ENCODE data around the gene MYO9B. TPM values are rescaled to one million over a fixed set of nuclear protein-coding genes. Genes with fewer than 3 reads are reported as not detected.

The MYO9B gene
- total and polyA plus RNA-seq, 11 donors, result 24.2 to 89.4 (median 31.3) TPM

DNA sequence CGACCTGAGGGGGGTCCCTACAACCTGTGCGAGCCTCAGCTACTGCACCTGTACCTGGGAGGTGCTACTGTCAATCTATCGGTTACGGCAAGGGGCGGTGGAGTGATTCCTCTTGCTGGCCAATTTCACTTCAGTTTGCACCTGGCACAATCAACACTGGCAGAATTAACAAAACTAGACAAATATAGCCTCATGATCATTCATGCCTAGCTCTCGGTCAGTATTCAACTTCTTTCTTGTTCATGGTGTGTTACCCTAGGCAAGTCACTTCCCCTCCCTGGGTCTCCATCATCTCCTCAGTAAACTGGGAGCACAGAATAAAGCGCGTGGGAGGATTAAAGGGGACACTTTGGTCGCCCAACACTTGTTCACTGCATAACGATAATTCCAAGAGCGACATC, 943 bp upstream of the MYO9B start:
- ATAC-seq (no peak), DNase-seq (no peak)
- intact Hi-C loops (cut with DNase I), result loop anchor here in 7 of 10 donors (1.0 to 10.0 kb wide), 8 partner anchors 61 to 190 kb away; partner anchors contain the start of genes OCEL1 (in 2 of the 7), BABAM1 (in 1 of the 7), USE1 (in 1 of the 7) and USHBP1 (in 1 of the 7)
- 9 to 20% (median 16%) methylated on average over 7 to 11 of the region's 11 CpGs for WGBS, 4 donors
- Histone ChIP-seq H3K9me3 (no peaks in the 10 kb centered on the region), H3K36me3 (peaks cover 0 to 22% (median 0%) of the 10 kb centered on the region in 9 donors), H3K4me3 (peak overlapping the region; percentile 47 to 92 (median 74)), H3K4me1 (peaks cover 0 to 61% (median 38%) of the 10 kb centered on the region in 12 donors), H3K27me3 (no peaks in the 10 kb centered on the region), H3K27ac (peak overlapping the region in 11 of 12 donors; percentile 60 to 91 (median 71))
- no peak for TF ChIP-seq POLR2A (IDR thresholded peaks at IDR 0.05)
- TF ChIP-seq, protein P1, sequence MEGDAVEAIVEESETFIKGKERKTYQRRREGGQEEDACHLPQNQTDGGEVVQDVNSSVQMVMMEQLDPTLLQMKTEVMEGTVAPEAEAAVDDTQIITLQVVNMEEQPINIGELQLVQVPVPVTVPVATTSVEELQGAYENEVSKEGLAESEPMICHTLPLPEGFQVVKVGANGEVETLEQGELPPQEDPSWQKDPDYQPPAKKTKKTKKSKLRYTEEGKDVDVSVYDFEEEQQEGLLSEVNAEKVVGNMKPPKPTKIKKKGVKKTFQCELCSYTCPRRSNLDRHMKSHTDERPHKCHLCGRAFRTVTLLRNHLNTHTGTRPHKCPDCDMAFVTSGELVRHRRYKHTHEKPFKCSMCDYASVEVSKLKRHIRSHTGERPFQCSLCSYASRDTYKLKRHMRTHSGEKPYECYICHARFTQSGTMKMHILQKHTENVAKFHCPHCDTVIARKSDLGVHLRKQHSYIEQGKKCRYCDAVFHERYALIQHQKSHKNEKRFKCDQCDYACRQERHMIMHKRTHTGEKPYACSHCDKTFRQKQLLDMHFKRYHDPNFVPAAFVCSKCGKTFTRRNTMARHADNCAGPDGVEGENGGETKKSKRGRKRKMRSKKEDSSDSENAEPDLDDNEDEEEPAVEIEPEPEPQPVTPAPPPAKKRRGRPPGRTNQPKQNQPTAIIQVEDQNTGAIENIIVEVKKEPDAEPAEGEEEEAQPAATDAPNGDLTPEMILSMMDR (IDR thresholded peaks at IDR 0.05), result no peak

DNA sequence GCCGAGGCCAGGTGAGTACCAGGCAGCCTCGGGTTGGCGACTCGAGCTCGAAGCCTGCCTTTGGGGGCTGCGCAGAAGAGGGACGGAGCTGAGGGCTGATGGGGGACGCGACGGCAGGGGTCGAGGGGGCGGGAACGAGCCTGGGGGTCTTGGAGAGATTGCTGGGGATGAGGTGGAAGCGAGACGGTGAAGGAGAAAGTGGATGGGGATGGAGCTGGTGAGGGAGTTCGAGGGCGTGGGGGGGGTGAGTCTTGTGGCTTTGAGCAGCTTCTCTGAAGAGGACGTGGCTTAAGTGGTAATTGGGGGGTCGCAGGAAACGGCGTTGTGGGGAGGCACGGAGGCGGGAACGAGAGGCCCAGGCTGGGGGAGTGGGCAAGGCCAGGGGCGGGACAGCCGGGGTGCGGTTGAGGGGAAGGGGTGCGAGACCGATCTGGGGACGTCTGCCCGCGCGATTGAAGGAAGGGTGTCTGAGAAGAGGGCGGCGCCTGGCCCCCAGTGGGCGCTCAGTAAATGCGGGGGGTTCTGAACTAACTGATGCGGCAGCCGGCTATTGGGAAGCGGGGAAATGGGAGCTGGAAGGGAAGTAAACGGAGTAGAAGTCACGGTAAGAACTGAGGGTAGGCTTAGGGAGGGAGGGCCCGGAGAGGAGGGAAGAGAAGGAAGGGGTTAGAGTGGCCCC, 426 bp downstream of the MYO9B start:
- Histone ChIP-seq H3K4me3 (peak overlapping the region; percentile 41 to 92 (median 70)), H3K27ac (peak overlapping the region in 11 of 12 donors; percentile 64 to 90 (median 81)), H3K27me3 (no peaks in the 10 kb centered on the region), H3K9me3 (no peaks in the 10 kb centered on the region), H3K36me3 (peaks cover 0 to 15% (median 0%) of the 10 kb centered on the region in 9 donors), H3K4me1 (peaks cover 0 to 64% (median 41%) of the 10 kb centered on the region in 12 donors)
- peak; percentile 42 to 73 (median 48) for DNase-seq
- 0 to 1% (median 0%) methylated on average over 43 of the region's 43 CpGs for WGBS, 4 donors
- TF ChIP-seq, protein P1 (IDR thresholded peaks at IDR 0.05), result no peak
- TF ChIP-seq POLR2A (IDR thresholded peaks at IDR 0.05), result peak in 1 of 2 donors; percentile 4
- intact Hi-C loops (cut with DNase I), result loop anchor here in 8 of 10 donors (1.0 to 10.0 kb wide), 9 partner anchors 59 to 189 kb away; partner anchors contain the start of genes OCEL1 (in 2 of the 8), BABAM1 (in 1 of the 8), USE1 (in 1 of the 8) and USHBP1 (in 1 of the 8)
- ATAC-seq, result no peak

DNA sequence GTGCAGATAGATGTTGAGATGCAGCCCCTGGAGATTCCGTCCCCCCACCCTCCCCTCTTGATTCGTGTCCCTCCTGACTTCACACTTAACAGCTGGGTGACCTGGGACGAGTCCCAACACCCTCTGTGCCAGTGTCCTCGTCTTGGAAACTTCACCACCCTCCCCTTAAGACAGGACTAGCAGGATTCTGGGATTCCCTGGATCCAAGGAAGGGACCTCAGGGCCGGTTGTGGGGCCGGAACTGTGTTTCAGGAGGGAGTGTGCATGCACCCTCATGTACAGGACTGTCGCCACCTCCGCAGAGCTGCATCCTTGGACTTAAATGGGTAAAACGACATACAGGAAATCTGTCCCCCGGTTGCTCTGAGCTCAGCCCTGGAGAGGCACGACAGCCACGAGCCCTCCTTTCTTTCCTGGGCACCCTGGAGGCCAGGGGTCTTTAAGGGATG, 990 bp downstream of the MYO9B start:
- DNase-seq, result peak in 1 of 5 donors; percentile 43
- Histone ChIP-seq H3K27me3 (no peaks in the 10 kb centered on the region), H3K9me3 (no peaks in the 10 kb centered on the region), H3K36me3 (peaks cover 0 to 10% (median 0%) of the 10 kb centered on the region in 9 donors), H3K4me3 (peak overlapping the region; percentile 41 to 92 (median 70)), H3K27ac (peak overlapping the region in 11 of 12 donors; percentile 64 to 90 (median 81)), H3K4me1 (peaks cover 0 to 70% (median 43%) of the 10 kb centered on the region in 12 donors)
- no peak for ATAC-seq
- TF ChIP-seq, protein P1 (IDR thresholded peaks at IDR 0.05), result no peak
- no peak for TF ChIP-seq POLR2A (IDR thresholded peaks at IDR 0.05)
- WGBS, 4 donors, result 3 to 5% (median 4%) methylated on average over 11 to 12 of the region's 12 CpGs
- intact Hi-C loops (cut with DNase I), result loop anchor here in 7 of 10 donors (2.0 to 10.0 kb wide), 8 partner anchors 58 to 188 kb away; partner anchors contain the start of genes OCEL1 (in 2 of the 7), BABAM1 (in 1 of the 7), USE1 (in 1 of the 7) and USHBP1 (in 1 of the 7)

Measured in heart left ventricle (tissue), 16 donors.